NCI-H2029 (cell line): ENCODE measurements around the gene C4BPB.

Experiments
- DNase-seq: peaks from one replicate; lab custom pipeline; 2025; lab: John Stamatoyannopoulos, UW

C4BPB gene

DNA sequence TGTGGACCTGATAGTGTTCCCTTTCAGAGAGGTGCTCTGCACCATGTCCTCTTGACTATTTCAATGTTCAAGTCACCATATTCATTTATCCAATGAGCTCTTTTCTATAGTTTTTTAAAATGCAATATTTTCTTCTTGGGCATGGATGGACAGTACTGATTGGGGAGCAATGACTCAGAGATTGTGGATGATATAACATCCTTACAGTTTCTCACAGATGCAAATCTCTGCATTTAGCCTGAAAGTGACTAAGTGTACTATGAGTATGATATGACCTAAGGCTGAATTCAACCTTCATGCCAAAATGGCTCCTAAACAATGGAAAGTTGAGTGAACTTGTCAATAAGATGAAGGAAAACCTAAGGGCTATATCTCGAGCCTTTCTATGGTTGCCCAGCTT is 51.9 kb downstream of the C4BPB start:
- DNase-seq = no peak

DNA sequence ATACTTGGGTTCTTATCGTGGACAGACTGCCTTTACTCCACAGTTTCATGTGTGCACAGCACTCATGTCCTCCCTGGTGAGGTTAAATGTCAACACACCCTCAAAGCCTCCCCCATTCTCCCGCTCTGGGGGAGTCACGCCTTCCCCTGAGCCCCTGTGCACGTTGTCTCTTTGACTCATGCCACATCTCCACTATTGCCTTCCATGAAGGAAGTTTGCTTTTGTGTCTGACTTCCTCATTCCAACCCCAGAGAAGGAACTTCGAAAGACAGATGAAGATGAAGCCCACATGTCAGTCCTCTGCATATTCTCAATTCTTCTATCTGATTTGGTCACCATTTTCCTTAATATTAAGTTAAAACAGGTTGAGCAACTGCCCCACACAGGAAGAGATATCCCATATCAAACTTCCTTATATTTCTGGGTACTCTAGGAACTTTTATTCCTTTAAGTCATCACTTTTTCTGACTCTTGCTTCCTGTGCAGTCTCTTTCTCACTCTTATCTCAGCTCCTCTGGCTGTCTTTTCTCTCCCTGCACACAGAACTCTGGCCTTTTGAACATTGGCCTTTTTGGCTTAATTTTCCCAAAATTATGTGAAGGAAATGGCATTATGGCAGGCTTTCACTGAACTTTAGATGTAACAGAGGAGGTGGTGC is 56.9 kb downstream of the C4BPB start:
- no peak for DNase-seq
